Activated B cell treated with CpG ODN at 0.5 μM for 24 hours (primary cell): ENCODE measurements around the gene GATA1. TPM values are rescaled to one million over a fixed set of nuclear protein-coding genes. Genes with fewer than 3 reads are reported as not detected.

Source experiments
- ATAC-seq: fragments of 200-7000 bp; cut with Tn5 transposase; one replicate; pipeline ENCODE4 v1.10.0; 2021; ENCODE audit warnings: low read depth, mild to moderate bottlenecking, moderate library complexity
- CTCF ChIA-PET: fragments of 350-600 bp; sonication (Branson Sonifier 250); formaldehyde crosslinking; loops from one replicate; lab custom pipeline; 2021; ENCODE audit warnings: antibody characterized with exemption; lab: Charles Lee
- POLR2A ChIA-PET: fragments of 350-600 bp; sonication (Branson Sonifier 250); formaldehyde crosslinking; loops from one replicate; lab custom pipeline; 2021; ENCODE audit warnings: antibody characterized with exemption; lab: Charles Lee
- DNase-seq: peaks from one replicate; pipeline ENCODE4 v3.0.0; 2022
- H3K27ac Mint-ChIP-seq: one replicate; pipeline ENCODE4 v1.8.0; 2020; ENCODE audit warnings: mixed read lengths
- H3K27me3 Mint-ChIP-seq: one replicate; pipeline ENCODE4 v1.8.0; 2021; ENCODE audit warnings: mixed read lengths
- H3K36me3 Mint-ChIP-seq: one replicate; pipeline ENCODE4 v1.8.0; 2021; ENCODE audit warnings: low read depth, mixed read lengths
- H3K4me1 Mint-ChIP-seq: one replicate; pipeline ENCODE4 v1.8.0; 2021; ENCODE audit warnings: mixed read lengths
- H3K4me3 Mint-ChIP-seq: one replicate; pipeline ENCODE4 v1.8.0; 2020; ENCODE audit warnings: mild to moderate bottlenecking, mixed read lengths
- H3K9me3 Mint-ChIP-seq: one replicate; pipeline ENCODE4 v1.8.0; 2020; ENCODE audit warnings: mixed read lengths
- CTCF ChIP-seq: fragments of 200-600 bp; IDR thresholded peaks from one replicate; pipeline ENCODE4 v1.8.0; 2022; ENCODE audit warnings: antibody characterized with exemption, mild to moderate bottlenecking
- intact Hi-C: fragments of 100-400 bp; cut with micrococcal nuclease; formaldehyde crosslinking; loops from one replicate; pipeline ENCODE4 v1.15.1; 2024
- total RNA-seq: library from RNA; stranded (reverse); gene quantifications from 2 replicates; pipeline ENCODE4 v1.2.3, GENCODE V29; 2022

GATA1 gene
- total RNA-seq, 1 donor from 2014 or later, result not detected

- ChIA-PET POLR2A (no interaction called here), CTCF (no interaction called here)
- H3K9me3 Mint-ChIP-seq, result no peaks in the 10 kb centered on the region
- no peaks in the 10 kb centered on the region for H3K4me1 Mint-ChIP-seq
- no peak for TF ChIP-seq CTCF
- H3K27me3 Mint-ChIP-seq, result peaks cover 4% of the 10 kb centered on the region
- DNase-seq (no peak), ATAC-seq (no peak)
- H3K4me3 Mint-ChIP-seq, result no peak overlapping the region
- intact Hi-C loops, result no loop called here
- H3K27ac Mint-ChIP-seq, result no peak overlapping the region
- no peaks in the 10 kb centered on the region for H3K36me3 Mint-ChIP-seq
These were observed 13.8 kb upstream of the GATA1 start for GRCh38 chrX:48772602-48773001.

GRCh38 chrX:48776818-48777439 lies 9.5 kb upstream of the GATA1 start:
- POLR2A ChIA-PET, result no interaction called here

GRCh38 chrX:48779399-48779798 lies 7.0 kb upstream of the GATA1 start:
- DNase-seq, result no peak
- H3K36me3 Mint-ChIP-seq, result no peaks in the 10 kb centered on the region
- no peaks in the 10 kb centered on the region for H3K4me1 Mint-ChIP-seq
- H3K27ac Mint-ChIP-seq, result no peak overlapping the region
- POLR2A ChIA-PET, result no interaction called here
- peaks cover 4% of the 10 kb centered on the region for H3K27me3 Mint-ChIP-seq
- CTCF ChIA-PET, result no interaction called here
- intact Hi-C loops, result no loop called here
- TF ChIP-seq CTCF, result no peak
- H3K9me3 Mint-ChIP-seq, result no peaks in the 10 kb centered on the region
- H3K4me3 Mint-ChIP-seq, result no peak overlapping the region
- ATAC-seq, result no peak

More at GRCh38 chrX:48776818-48777439, 9.5 kb upstream of the GATA1 start:
- Mint-ChIP-seq H3K4me1 (no peaks in the 10 kb centered on the region), H3K27ac (no peak overlapping the region), H3K4me3 (no peak overlapping the region), H3K36me3 (no peaks in the 10 kb centered on the region), H3K27me3 (peaks cover 4% of the 10 kb centered on the region), H3K9me3 (no peaks in the 10 kb centered on the region)
- intact Hi-C loops, result no loop called here
- CTCF ChIA-PET, result no interaction called here
- TF ChIP-seq CTCF, result no peak
- ATAC-seq, result no peak
- DNase-seq, result no peak

GRCh38 chrX:48781705-48782104 lies 4.7 kb upstream of the GATA1 start:
- ChIA-PET POLR2A (no interaction called here), CTCF (no interaction called here)
- Mint-ChIP-seq H3K4me3 (no peak overlapping the region), H3K27me3 (peaks cover 6% of the 10 kb centered on the region), H3K9me3 (no peaks in the 10 kb centered on the region), H3K27ac (no peak overlapping the region), H3K36me3 (no peaks in the 10 kb centered on the region), H3K4me1 (no peaks in the 10 kb centered on the region)
- no peak for DNase-seq
- no peak for TF ChIP-seq CTCF
- intact Hi-C loops, result no loop called here
- no peak for ATAC-seq

GRCh38 chrX:48782216-48782615 lies 4.2 kb upstream of the GATA1 start:
- no peak for DNase-seq
- H3K27me3 Mint-ChIP-seq, result peaks cover 11% of the 10 kb centered on the region
- CTCF ChIA-PET, result no interaction called here
- POLR2A ChIA-PET, result no interaction called here
- H3K36me3 Mint-ChIP-seq, result no peaks in the 10 kb centered on the region
- intact Hi-C loops, result no loop called here
- no peak for TF ChIP-seq CTCF
- H3K27ac Mint-ChIP-seq, result no peak overlapping the region
- H3K4me3 Mint-ChIP-seq, result no peak overlapping the region
- H3K9me3 Mint-ChIP-seq, result no peaks in the 10 kb centered on the region
- no peak for ATAC-seq
- H3K4me1 Mint-ChIP-seq, result no peaks in the 10 kb centered on the region
